Hepatocyte (in vitro differentiated cells): ENCODE measurements around the gene ALPG. TPM values are rescaled to one million over a fixed set of nuclear protein-coding genes. Genes with fewer than 3 reads are reported as not detected.
A peak's percentile ranks its signal among the peaks of the same experiment; 100 is the strongest.
"Not testable (repeated sequence)": the region's sequence is repeated elsewhere in the genome, so short reads cannot be mapped to it uniquely, and the experiment has no call there.

Experiments used
- DNase-seq: peaks from one replicate; pipeline ENCODE4 v3.0.0-alpha.2; 2016; ENCODE audit warnings: low spot score
- H2AFZ ChIP-seq: fragments of 200-600 bp; sonication (generic); 2 replicates; pipeline ENCODE4 v1.6.0; 2016; ENCODE audit warnings: antibody characterized with exemption, mild to moderate bottlenecking
- H3K27ac ChIP-seq: fragments of 200-600 bp; sonication (generic); 2 replicates; pipeline ENCODE4 v1.5.1; 2016; ENCODE audit warnings: mild to moderate bottlenecking
- H3K27me3 ChIP-seq: fragments of 200-600 bp; sonication (generic); 2 replicates; pipeline ENCODE4 v1.6.1; 2016
- H3K36me3 ChIP-seq: fragments of 200-600 bp; sonication (generic); replicated peaks from 2 replicates; pipeline ENCODE4 v1.5.1; 2016; ENCODE audit warnings: low read depth; ENCODE audit not compliant: insufficient read depth
- H3K4me1 ChIP-seq: fragments of 200-600 bp; sonication (generic); 2 replicates; pipeline ENCODE4 v1.5.1; 2016; ENCODE audit warnings: mild to moderate bottlenecking, moderate library complexity; ENCODE audit not compliant: insufficient read depth
- H3K4me2 ChIP-seq: fragments of 200-600 bp; sonication (generic); 2 replicates; pipeline ENCODE4 v1.6.0; 2016
- H3K4me3 ChIP-seq: fragments of 200-600 bp; sonication (generic); 2 replicates; pipeline ENCODE4 v1.5.1; 2016; ENCODE audit warnings: mild to moderate bottlenecking
- H3K79me2 ChIP-seq: fragments of 200-600 bp; sonication (generic); 2 replicates; pipeline ENCODE4 v1.6.0; 2017; ENCODE audit warnings: mild to moderate bottlenecking
- H3K9me2 ChIP-seq: fragments of 200-600 bp; sonication (generic); replicated peaks from 2 replicates; pipeline ENCODE4 v1.6.0; 2017; ENCODE audit warnings: mild to moderate bottlenecking; ENCODE audit not compliant: insufficient read depth
- H3K9me3 ChIP-seq: fragments of 200-600 bp; sonication (generic); 2 replicates; pipeline ENCODE4 v1.5.1; 2016; ENCODE audit warnings: low read depth, mild to moderate bottlenecking
- H4K20me1 ChIP-seq: fragments of 200-600 bp; sonication (generic); 2 replicates; pipeline ENCODE4 v1.6.0; 2016; ENCODE audit warnings: mild to moderate bottlenecking; ENCODE audit not compliant: insufficient read depth, poor library complexity, severe bottlenecking
- EZH2 ChIP-seq: fragments of 200-600 bp; sonication (generic); IDR thresholded peaks from 2 replicates; pipeline ENCODE4 v1.6.1; 2016; ENCODE audit warnings: antibody characterized with exemption, mild to moderate bottlenecking, borderline replicate concordance
- EZH2phosphoT487 ChIP-seq: fragments of 200-600 bp; sonication (generic); IDR thresholded peaks from one replicate; pipeline ENCODE4 v1.6.1; 2018; ENCODE audit warnings: antibody characterized with exemption, mild to moderate bottlenecking, low read depth, moderate library complexity; ENCODE audit not compliant: unreplicated experiment, severe bottlenecking
- WGBS: methylation state at CpG from one replicate; pipeline ENCODE4 v1.1.6; 2016; ENCODE audit warnings: low lambda C conversion rate; ENCODE audit errors: missing lambda C conversion rate; 5-methylcytosine and 5-hydroxymethylcytosine counted together
- polyA plus RNA-seq: library from polyadenylated mRNA; unstranded; fragments of >200 nt; fragmentation: Nextera tagmentation; extraction: Ambion mirVana; gene quantifications from 2 replicates; pipeline ENCODE4 v1.2.1, GENCODE V29; 2016
- total RNA-seq: library from RNA; depleted of rRNA; stranded (reverse); fragments of >200 nt; gene quantifications from 2 replicates; pipeline ENCODE4 v1.2.3, GENCODE V29; 2014
- TF ChIP-seq, protein P1 (sequence below): fragments of 200-600 bp; sonication (generic); IDR thresholded peaks from 2 replicates; pipeline ENCODE4 v1.5.1; 2016; ENCODE audit warnings: antibody characterized with exemption, mild to moderate bottlenecking; ENCODE audit not compliant: poor library complexity

The ALPG gene
- total and polyA plus RNA-seq, 2 experiments from 2014 or later, result 0.08 to 1.5 TPM

GRCh38 chr2:232388324-232388891, 18.2 kb upstream of the ALPG start:
- H2AFZ ChIP-seq, result no peak overlapping the region
- no peak for DNase-seq
- TF ChIP-seq, protein P1, sequence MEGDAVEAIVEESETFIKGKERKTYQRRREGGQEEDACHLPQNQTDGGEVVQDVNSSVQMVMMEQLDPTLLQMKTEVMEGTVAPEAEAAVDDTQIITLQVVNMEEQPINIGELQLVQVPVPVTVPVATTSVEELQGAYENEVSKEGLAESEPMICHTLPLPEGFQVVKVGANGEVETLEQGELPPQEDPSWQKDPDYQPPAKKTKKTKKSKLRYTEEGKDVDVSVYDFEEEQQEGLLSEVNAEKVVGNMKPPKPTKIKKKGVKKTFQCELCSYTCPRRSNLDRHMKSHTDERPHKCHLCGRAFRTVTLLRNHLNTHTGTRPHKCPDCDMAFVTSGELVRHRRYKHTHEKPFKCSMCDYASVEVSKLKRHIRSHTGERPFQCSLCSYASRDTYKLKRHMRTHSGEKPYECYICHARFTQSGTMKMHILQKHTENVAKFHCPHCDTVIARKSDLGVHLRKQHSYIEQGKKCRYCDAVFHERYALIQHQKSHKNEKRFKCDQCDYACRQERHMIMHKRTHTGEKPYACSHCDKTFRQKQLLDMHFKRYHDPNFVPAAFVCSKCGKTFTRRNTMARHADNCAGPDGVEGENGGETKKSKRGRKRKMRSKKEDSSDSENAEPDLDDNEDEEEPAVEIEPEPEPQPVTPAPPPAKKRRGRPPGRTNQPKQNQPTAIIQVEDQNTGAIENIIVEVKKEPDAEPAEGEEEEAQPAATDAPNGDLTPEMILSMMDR, result no peak
- TF ChIP-seq EZH2 (no peak), EZH2phosphoT487 (no peak)
- H3K79me2 ChIP-seq, result no peaks in the 10 kb centered on the region
- 51% methylated on average over 41 of the region's 42 CpGs for WGBS
- H3K27ac ChIP-seq, result no peak overlapping the region
- no peaks in the 10 kb centered on the region for H3K9me2 ChIP-seq
- H3K4me1 ChIP-seq, result peaks cover 19% of the 10 kb centered on the region
- no peaks in the 10 kb centered on the region for H3K9me3 ChIP-seq
- no peaks in the 10 kb centered on the region for H3K36me3 ChIP-seq
- no peaks in the 10 kb centered on the region for H4K20me1 ChIP-seq
- peaks cover 15% of the 10 kb centered on the region for H3K27me3 ChIP-seq
- peak overlapping the region; percentile 63 for H3K4me2 ChIP-seq
- no peak overlapping the region for H3K4me3 ChIP-seq

- no peak for DNase-seq
- Histone ChIP-seq H3K4me3 (no peak overlapping the region), H3K27me3 (peaks cover 15% of the 10 kb centered on the region), H3K27ac (no peak overlapping the region), H3K9me2 (no peaks in the 10 kb centered on the region), H3K36me3 (no peaks in the 10 kb centered on the region), H4K20me1 (no peaks in the 10 kb centered on the region), H3K4me1 (peaks cover 19% of the 10 kb centered on the region), H3K4me2 (no peak overlapping the region), H3K9me3 (no peaks in the 10 kb centered on the region), H3K79me2 (no peaks in the 10 kb centered on the region), H2AFZ (no peak overlapping the region)
- 45% methylated on average over 6 of the region's 6 CpGs for WGBS
- TF ChIP-seq, protein P1, result no peak
- TF ChIP-seq EZH2 (no peak), EZH2phosphoT487 (no peak)
Observed at GRCh38 chr2:232389327-232389726, 17.3 kb upstream of the ALPG start.

DNA sequence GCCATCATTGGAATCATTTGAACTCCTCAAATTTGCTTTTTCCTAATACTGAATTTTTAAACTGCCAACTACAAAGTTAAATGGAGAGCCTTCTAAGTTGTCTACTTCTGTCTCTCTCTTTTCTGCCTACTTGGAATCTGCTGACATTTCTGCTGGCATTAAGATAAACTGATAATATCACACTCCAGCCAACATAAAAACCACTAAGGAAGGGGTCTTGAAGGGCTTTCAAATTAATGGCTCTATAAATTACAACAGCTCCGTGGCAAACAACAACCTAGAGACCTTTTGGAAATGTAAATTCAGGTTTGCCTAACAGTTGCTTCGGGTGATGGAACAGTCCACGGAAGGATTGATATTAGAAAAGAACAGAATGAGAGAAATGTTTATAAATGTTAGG, 16.0 kb upstream of the ALPG start:
- no peaks in the 10 kb centered on the region for H3K36me3 ChIP-seq
- H3K9me3 ChIP-seq, result no peaks in the 10 kb centered on the region
- no peaks in the 10 kb centered on the region for H3K9me2 ChIP-seq
- no peak overlapping the region for H3K27ac ChIP-seq
- TF ChIP-seq EZH2phosphoT487, result no peak
- TF ChIP-seq EZH2, result no peak
- TF ChIP-seq, protein P1, result no peak
- 46% methylated on average over 3 of the region's 3 CpGs for WGBS
- no peaks in the 10 kb centered on the region for H3K79me2 ChIP-seq
- DNase-seq, result no peak
- peaks cover 13% of the 10 kb centered on the region for H3K4me1 ChIP-seq
- no peaks in the 10 kb centered on the region for H4K20me1 ChIP-seq
- H3K4me2 ChIP-seq, result no peak overlapping the region
- H3K4me3 ChIP-seq, result no peak overlapping the region
- H2AFZ ChIP-seq, result no peak overlapping the region
- peaks cover 15% of the 10 kb centered on the region for H3K27me3 ChIP-seq

- Histone ChIP-seq H3K4me2 (no peak overlapping the region), H3K27me3 (peaks cover 4% of the 10 kb centered on the region), H3K4me1 (peaks cover 6% of the 10 kb centered on the region), H3K9me3 (no peaks in the 10 kb centered on the region), H3K27ac (no peak overlapping the region), H3K36me3 (no peaks in the 10 kb centered on the region), H3K79me2 (no peaks in the 10 kb centered on the region), H3K9me2 (no peaks in the 10 kb centered on the region), H4K20me1 (no peaks in the 10 kb centered on the region), H2AFZ (no peak overlapping the region), H3K4me3 (no peak overlapping the region)
- no peak for DNase-seq
- TF ChIP-seq, protein P1, result no peak
- TF ChIP-seq EZH2phosphoT487 (no peak), EZH2 (no peak)
- WGBS, result 94% methylated on average over 8 of the region's 8 CpGs
Observed at GRCh38 chr2:232393556-232393955, 13.1 kb upstream of the ALPG start.

- H3K27ac ChIP-seq, H4K20me1 ChIP-seq, H3K4me1 ChIP-seq, H2AFZ ChIP-seq, H3K4me2 ChIP-seq, H3K27me3 ChIP-seq, DNase-seq, H3K9me3 ChIP-seq, H3K79me2 ChIP-seq, H3K36me3 ChIP-seq, H3K9me2 ChIP-seq, H3K4me3 ChIP-seq: not testable (repeated sequence)
- WGBS, result 95% methylated on average over 7 of the region's 7 CpGs
Observed at GRCh38 chr2:232394431-232394830, 12.2 kb upstream of the ALPG start.
